H54 (cell line): Measurements from ENCODE around the gene COX10.

Source experiments
- DNase-seq: peaks from one replicate; pipeline ENCODE4 v3.0.0; 2011; ENCODE audit warnings: low spot score, mixed read lengths; ENCODE audit not compliant: insufficient read length
- FAIRE-seq: peaks from 3 replicates; lab custom pipeline; 2011; peaks lifted over from hg19 to GRCh38; lab: Jason Lieb, UNC
- POLR2A ChIP-seq: IDR thresholded peaks from 2 replicates; pipeline ENCODE4 v1.6.1; 2011; ENCODE audit warnings: low read depth, mild to moderate bottlenecking, low read length

The COX10 gene

GRCh38 chr17:14121952-14122351 lies 52.6 kb downstream of the COX10 start:
- no peak for TF ChIP-seq POLR2A
- DNase-seq (no peak), FAIRE-seq (no peak)

GRCh38 chr17:14123619-14124278 lies 54.4 kb downstream of the COX10 start:
- DNase-seq (no peak), FAIRE-seq (no peak)
- no peak for TF ChIP-seq POLR2A

- TF ChIP-seq POLR2A, result no peak
- FAIRE-seq (peak; percentile 15), DNase-seq (no peak)
Measured at GRCh38 chr17:14124854-14125253, 55.5 kb downstream of the COX10 start.

GRCh38 chr17:14125518-14126137 lies 56.3 kb downstream of the COX10 start:
- FAIRE-seq (no peak), DNase-seq (no peak)
- no peak for TF ChIP-seq POLR2A

GRCh38 chr17:14133104-14133503 lies 63.8 kb downstream of the COX10 start:
- FAIRE-seq (no peak), DNase-seq (no peak)
- TF ChIP-seq POLR2A, result no peak

- no peak for DNase-seq
- no peak for TF ChIP-seq POLR2A
- FAIRE-seq, result no peak
Measured at GRCh38 chr17:14134456-14134855, 65.2 kb downstream of the COX10 start.

GRCh38 chr17:14135906-14136590 lies 66.7 kb downstream of the COX10 start:
- FAIRE-seq (peak; percentile 36), DNase-seq (no peak)
- no peak for TF ChIP-seq POLR2A

- DNase-seq (no peak), FAIRE-seq (no peak)
- TF ChIP-seq POLR2A, result no peak
Measured at GRCh38 chr17:14138649-14139048, 69.3 kb downstream of the COX10 start.

- no peak for TF ChIP-seq POLR2A
- DNase-seq (no peak), FAIRE-seq (no peak)
Measured at GRCh38 chr17:14143688-14144087, 74.4 kb downstream of the COX10 start.

GRCh38 chr17:14144508-14144907 lies 75.2 kb downstream of the COX10 start:
- TF ChIP-seq POLR2A, result no peak
- no peak for DNase-seq
- FAIRE-seq, result no peak

GRCh38 chr17:14149751-14150150 lies 80.4 kb downstream of the COX10 start:
- DNase-seq (no peak), FAIRE-seq (no peak)
- no peak for TF ChIP-seq POLR2A

- no peak for TF ChIP-seq POLR2A
- FAIRE-seq, result no peak
- no peak for DNase-seq
Measured at GRCh38 chr17:14150619-14151018, 81.3 kb downstream of the COX10 start.

- no peak for TF ChIP-seq POLR2A
- DNase-seq (no peak), FAIRE-seq (no peak)
Measured at GRCh38 chr17:14152721-14153120, 83.4 kb downstream of the COX10 start.

GRCh38 chr17:14153374-14153773 lies 84.1 kb downstream of the COX10 start:
- DNase-seq, result no peak
- TF ChIP-seq POLR2A, result no peak
- FAIRE-seq, result no peak
